ENCODE results near the gene KCNIP4. TPM values are rescaled to one million over a fixed set of nuclear protein-coding genes. Genes with fewer than 3 reads are reported as not detected.
A peak's percentile ranks its signal among the peaks of the same experiment; 100 is the strongest.

Gene KCNIP4
- total RNA-seq, 1 experiment from 2014 or later = not detected

- in situ Hi-C loops (cut with HindIII; ENCODE audit: low sequenced_read_pairs) = no loop called here
- DNase-seq (ENCODE audit: low spot score) = peak; percentile 61
These were observed 78.4 kb downstream of the KCNIP4 start for GRCh38 chr4:21869978-21870745.

GRCh38 chr4:21864686-21865085 is 83.9 kb downstream of the KCNIP4 start:
- in situ Hi-C loops (cut with HindIII; ENCODE audit: low sequenced_read_pairs) = no loop called here
- peak; percentile 80 for DNase-seq (ENCODE audit: low spot score)

GRCh38 chr4:21862917-21863316 is 85.7 kb downstream of the KCNIP4 start:
- no peak for DNase-seq (ENCODE audit: low spot score)
- in situ Hi-C loops (cut with HindIII; ENCODE audit: low sequenced_read_pairs) = no loop called here

- no peak for DNase-seq (ENCODE audit: low spot score)
- in situ Hi-C loops (cut with HindIII; ENCODE audit: low sequenced_read_pairs) = no loop called here
These were observed 89.6 kb downstream of the KCNIP4 start for GRCh38 chr4:21858971-21859370.

- peak; percentile 76 for DNase-seq (ENCODE audit: low spot score)
- in situ Hi-C loops (cut with HindIII; ENCODE audit: low sequenced_read_pairs) = no loop called here
These were observed 91.8 kb downstream of the KCNIP4 start for GRCh38 chr4:21856754-21857153.

- in situ Hi-C loops (cut with HindIII; ENCODE audit: low sequenced_read_pairs) = no loop called here
- no peak for DNase-seq (ENCODE audit: low spot score)
These were observed 92.3 kb downstream of the KCNIP4 start for GRCh38 chr4:21856301-21856700.

GRCh38 chr4:21849077-21849476 is 99.5 kb downstream of the KCNIP4 start:
- in situ Hi-C loops (cut with HindIII; ENCODE audit: low sequenced_read_pairs) = no loop called here
- DNase-seq (ENCODE audit: low spot score) = no peak

- DNase-seq (ENCODE audit: low spot score) = peak; percentile 42
- in situ Hi-C loops (cut with HindIII; ENCODE audit: low sequenced_read_pairs) = no loop called here
These were observed 100.6 kb downstream of the KCNIP4 start for GRCh38 chr4:21848021-21848420.

- DNase-seq (ENCODE audit: low spot score) = no peak
- in situ Hi-C loops (cut with HindIII; ENCODE audit: low sequenced_read_pairs) = no loop called here
These were observed 102.9 kb downstream of the KCNIP4 start for GRCh38 chr4:21845663-21846062.

- in situ Hi-C loops (cut with HindIII; ENCODE audit: low sequenced_read_pairs) = no loop called here
- no peak for DNase-seq (ENCODE audit: low spot score)
These were observed 112.9 kb downstream of the KCNIP4 start for GRCh38 chr4:21835712-21836111.

GRCh38 chr4:21830272-21830671 is 118.3 kb downstream of the KCNIP4 start:
- in situ Hi-C loops (cut with HindIII; ENCODE audit: low sequenced_read_pairs) = no loop called here
- DNase-seq (ENCODE audit: low spot score) = no peak

GRCh38 chr4:21827575-21827974 is 121.0 kb downstream of the KCNIP4 start:
- in situ Hi-C loops (cut with HindIII; ENCODE audit: low sequenced_read_pairs) = no loop called here
- DNase-seq (ENCODE audit: low spot score) = no peak

GRCh38 chr4:21826071-21826470 is 122.5 kb downstream of the KCNIP4 start:
- in situ Hi-C loops (cut with HindIII; ENCODE audit: low sequenced_read_pairs) = no loop called here
- DNase-seq (ENCODE audit: low spot score) = no peak

GRCh38 chr4:21819086-21819485 is 129.5 kb downstream of the KCNIP4 start:
- in situ Hi-C loops (cut with HindIII; ENCODE audit: low sequenced_read_pairs) = no loop called here

GRCh38 chr4:21815651-21816377 is 132.8 kb downstream of the KCNIP4 start:
- in situ Hi-C loops (cut with HindIII; ENCODE audit: low sequenced_read_pairs) = no loop called here
- peak; percentile 70 for DNase-seq (ENCODE audit: low spot score)

More at GRCh38 chr4:21819086-21819485, 129.5 kb downstream of the KCNIP4 start:
- peak; percentile 96 for DNase-seq (ENCODE audit: low spot score)

- no peak for DNase-seq (ENCODE audit: low spot score)
- in situ Hi-C loops (cut with HindIII; ENCODE audit: low sequenced_read_pairs) = no loop called here
These were observed 137.0 kb downstream of the KCNIP4 start for GRCh38 chr4:21811565-21811964.

GRCh38 chr4:21806991-21807390 is 141.6 kb downstream of the KCNIP4 start:
- in situ Hi-C loops (cut with HindIII; ENCODE audit: low sequenced_read_pairs) = no loop called here
- no peak for DNase-seq (ENCODE audit: low spot score)

- no peak for DNase-seq (ENCODE audit: low spot score)
- in situ Hi-C loops (cut with HindIII; ENCODE audit: low sequenced_read_pairs) = no loop called here
These were observed 146.2 kb downstream of the KCNIP4 start for GRCh38 chr4:21802406-21802805.

GRCh38 chr4:21801661-21802385 is 146.7 kb downstream of the KCNIP4 start:
- DNase-seq (ENCODE audit: low spot score) = no peak
- in situ Hi-C loops (cut with HindIII; ENCODE audit: low sequenced_read_pairs) = no loop called here

GRCh38 chr4:21795091-21795490 is 153.5 kb downstream of the KCNIP4 start:
- in situ Hi-C loops (cut with HindIII; ENCODE audit: low sequenced_read_pairs) = no loop called here
- DNase-seq (ENCODE audit: low spot score) = no peak

Data from G401 (cell line).